Measurements from ENCODE around the gene GADL1.

Gene GADL1

DNA sequence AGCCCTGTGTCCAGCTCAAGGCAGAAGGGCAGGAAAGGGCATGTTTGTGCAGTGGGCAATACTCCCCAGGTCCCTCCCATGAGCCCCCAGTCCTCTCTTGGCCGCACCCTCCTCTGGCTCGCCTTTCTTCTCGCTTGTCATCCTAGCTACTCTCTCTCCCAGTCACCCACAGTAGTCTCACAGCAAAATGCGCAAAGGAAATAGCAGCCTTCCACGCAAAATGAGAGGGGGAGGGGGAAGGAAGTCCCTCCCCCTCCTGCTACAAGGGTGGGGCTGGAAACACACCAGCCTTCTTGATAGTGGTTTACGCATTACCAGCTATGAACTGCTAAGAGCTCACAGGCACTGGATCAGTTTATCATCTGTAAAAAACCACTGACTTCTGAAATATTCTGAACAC is 83.8 kb downstream of the GADL1 start:
- no peak for DNase-seq (ENCODE audit: low read depth)

DNA sequence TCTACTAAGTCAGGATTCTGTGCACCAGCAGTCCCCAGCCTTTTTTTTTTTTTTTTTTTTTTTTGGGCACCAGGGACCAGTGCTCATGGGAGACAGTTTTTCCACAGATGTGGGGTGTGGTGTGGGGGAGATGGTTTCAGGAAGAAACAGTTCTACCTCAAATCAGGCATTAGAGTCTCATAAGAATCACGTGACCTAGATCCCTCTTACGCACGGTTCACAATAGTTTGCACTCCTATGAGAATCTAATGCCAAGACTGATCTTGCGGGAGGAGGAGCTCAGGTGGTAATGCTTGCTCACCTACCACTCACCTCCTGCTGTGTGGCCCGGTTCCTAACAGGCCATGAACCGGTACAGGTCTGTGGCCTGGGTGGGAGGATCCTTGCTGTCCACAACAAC is 88.8 kb downstream of the GADL1 start:
- DNase-seq (ENCODE audit: low read depth) = no peak

DNA sequence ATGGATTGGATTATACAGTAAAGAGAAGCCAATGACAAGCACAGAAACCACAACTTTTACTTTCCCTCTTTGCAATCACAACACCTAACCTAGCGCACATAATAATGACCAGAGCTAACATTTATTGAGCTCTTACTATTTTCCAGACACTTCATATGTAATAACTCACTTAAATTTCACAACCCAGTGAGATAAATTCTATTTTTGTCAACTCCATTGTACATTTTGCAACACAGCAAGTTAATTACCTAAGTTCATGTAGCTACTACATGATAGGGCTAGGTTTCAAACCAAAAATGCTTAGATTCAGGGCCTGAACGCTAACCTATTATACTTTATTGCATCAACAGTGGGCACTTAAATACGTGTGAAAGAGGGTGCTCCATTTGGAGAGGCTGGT is 89.5 kb downstream of the GADL1 start:
- no peak for DNase-seq (ENCODE audit: low read depth)

DNA sequence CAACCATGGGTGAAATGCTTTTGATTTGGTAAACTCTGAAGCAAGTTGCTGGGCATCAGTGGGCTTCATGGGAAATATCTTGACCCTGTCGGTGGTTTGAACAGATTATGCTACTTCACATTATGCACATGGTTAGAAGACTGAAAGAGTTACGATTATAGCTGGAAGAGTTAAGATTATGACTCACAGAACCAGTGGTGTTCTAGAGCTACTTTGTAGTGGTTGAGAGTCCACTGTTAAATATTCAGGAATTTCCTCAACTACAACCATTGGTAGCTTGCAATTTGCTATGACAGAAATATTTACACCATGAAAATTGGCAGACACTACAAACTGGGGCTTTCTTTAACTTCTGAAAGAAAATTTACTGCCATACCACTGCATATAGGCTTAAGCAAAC is 99.3 kb downstream of the GADL1 start:
- DNase-seq (ENCODE audit: low read depth) = no peak

DNA sequence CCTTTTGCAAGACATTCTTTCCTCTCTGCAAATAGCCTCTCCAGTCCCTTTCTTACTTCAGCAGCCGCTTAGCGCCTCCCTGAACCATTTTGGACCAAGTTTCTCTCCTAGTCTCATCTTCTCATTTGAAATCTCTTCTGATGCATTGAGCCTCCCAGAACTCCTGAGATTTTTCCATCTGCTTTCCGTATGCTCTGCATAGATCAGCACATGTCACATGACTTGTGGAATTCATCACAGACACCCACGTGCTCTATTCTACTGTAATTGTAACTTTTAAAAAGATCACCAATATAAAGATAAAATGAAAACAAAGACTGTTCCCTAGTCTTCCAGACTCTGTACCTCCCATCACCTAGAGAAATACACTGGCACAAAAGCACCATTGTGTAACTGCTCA is 100.7 kb downstream of the GADL1 start:
- no peak for DNase-seq (ENCODE audit: low read depth)

DNA sequence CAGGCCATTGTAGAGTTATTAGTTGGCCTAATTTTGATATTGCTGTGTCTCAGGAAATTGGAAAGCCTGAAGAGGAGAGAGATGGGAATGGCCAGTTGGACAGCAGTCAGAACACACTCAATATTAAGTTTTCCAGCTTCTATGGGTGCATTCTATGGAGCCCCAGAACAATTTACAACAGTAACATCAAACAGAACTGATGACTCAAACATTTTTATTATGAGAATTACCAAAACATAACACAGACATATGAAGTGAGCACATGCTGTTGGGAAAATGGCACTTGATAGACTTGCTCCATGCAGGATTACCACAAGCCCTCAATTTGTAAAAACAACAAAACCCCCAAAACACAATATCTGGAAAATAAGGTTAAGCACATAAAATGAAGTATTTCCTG is 104.3 kb downstream of the GADL1 start:
- no peak for DNase-seq (ENCODE audit: low read depth)

DNA sequence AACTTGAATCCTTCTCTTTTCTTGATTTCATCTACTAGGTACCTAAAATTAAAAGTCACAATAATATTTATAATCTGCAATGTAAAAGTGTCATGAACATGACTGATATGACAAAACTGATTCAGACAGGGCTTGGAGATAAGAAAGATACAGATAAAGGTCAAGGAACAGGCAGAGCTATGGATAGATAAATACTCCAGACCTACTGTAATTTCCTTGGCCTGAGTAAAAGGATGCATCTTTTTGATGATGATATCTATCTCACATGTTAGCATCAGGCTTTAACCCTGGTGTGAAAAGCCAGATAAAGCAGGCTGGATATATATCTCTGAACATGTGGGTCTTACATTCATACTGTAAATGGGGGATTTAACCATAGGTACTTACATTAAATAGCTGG is 108.1 kb downstream of the GADL1 start:
- no peak for DNase-seq (ENCODE audit: low read depth)

DNA sequence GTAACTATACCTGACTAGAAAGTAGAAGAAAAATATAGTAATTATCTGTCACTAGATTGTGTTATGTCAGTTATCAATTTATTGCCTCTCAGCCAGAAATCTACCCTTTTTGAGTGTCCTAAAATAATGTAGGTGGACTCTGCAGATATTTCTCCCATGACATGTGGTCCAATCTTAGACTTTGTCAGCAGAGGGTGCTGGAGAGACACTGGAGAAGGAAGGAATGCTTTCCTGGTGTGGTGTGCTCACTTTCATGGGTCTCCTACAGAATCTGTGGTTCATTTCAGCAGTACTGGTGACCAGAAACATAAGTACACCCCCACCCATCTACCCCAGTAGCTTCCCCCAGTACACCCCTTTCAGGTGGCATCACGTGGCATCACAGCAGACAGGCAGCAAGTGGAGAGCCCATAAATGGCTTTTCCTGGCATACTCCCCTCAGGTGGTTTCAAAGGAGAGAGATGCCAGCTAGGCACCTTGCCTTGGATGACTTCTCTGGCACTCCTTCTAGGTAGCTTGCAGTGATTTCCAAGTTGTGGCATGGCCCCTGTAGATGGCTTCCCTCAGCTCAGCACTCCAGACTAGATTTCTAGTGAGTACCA is 114.7 kb downstream of the GADL1 start:
- DNase-seq (ENCODE audit: low read depth) = no peak

DNA sequence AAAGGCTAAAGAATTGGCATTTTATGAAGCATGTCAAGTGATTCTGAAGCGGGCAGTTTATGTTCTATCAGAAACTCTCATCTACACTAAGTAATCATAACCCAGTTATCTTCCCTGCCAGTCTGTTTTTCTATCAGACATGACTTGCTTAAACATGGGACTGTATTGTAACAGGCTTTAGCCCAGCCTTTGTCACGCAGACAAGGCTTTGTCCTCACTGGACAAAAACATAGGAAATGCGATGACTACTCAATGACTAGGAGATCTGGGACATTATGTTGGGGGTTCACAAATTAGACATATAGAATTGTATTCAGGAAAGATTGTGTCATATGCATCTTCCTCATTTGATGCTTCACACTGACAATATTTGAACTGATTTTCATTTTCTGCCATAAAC is 115.5 kb downstream of the GADL1 start:
- no peak for DNase-seq (ENCODE audit: low read depth)

DNA sequence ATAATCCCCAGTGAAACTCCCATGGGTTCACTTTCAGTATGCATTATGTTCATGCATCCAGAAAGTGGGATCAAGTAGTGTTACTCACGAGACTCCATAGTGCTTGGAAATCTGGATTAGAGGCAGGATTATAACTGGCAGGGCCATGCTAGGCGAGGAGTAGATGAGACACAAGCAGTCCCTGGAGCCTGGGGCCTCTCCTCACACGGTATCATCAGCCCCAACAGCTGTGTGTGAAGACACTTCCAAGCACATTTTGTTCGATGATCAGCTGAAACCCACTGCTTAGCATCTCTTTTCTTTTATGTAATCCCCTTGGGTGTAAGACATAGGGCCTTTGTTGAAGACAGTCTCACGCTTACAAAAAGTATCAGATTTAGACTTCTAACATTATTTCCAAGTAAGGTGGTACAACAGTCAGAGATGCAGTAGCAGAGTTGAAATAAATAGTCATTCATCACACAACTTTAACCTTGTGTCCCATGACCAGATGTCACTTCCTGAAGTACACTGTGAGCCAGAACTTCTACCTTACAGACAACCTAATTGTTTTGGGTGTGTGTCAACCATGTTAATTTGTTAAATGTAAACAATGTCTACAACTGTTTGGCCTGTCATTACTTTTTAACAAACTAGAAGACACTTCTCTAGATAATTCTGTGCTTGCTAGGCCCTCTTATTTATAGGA is 116.9 kb downstream of the GADL1 start:
- DNase-seq (ENCODE audit: low read depth) = no peak

DNA sequence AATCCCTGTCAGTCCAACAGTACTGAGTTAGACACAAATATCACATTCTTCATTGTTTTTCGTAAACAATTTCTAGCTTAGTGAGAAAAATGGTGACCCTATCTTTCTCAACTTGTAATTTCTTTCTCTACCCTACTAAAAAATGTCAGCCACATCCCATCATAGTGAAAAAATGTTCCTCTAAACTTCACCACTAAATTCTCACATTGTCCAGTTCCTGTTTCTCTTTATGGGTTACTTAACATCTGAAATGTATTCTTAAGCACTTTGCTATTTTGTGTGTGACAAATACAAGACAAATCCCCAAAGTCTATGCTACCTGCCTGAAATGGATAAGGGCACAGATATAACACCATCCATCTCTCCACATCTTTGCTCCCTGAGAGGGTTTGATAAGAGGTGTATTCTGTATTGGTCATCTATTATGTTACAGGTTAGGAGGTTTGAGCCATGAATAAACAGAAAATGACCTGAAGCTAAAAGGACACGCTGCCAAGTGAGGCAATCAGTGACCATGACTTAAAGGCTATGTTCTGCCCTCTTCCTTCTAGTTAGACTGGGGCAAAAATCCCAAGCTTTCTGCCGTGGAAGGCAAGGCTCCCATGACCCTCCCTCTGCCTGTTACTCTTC is 118.2 kb downstream of the GADL1 start:
- DNase-seq (ENCODE audit: low read depth) = no peak

DNA sequence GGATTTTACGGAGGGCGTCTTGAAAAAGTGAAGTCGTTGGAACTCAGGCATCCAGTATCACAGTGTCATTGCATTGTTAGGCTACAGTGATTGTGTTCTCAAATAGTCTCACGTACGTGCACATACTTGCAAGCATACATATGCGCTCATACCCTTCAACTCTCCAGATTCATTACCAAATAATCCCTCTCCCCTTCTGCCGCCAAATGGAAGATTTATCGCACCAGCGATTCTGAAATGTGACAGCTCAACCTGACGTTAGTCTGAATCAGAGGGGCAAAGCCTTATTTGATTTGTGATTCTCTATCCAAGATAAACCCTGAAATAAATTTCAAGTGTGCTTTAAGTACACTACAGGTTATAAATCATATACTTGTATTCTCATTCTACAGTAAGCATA is 119.4 kb downstream of the GADL1 start:
- DNase-seq (ENCODE audit: low read depth) = no peak

DNA sequence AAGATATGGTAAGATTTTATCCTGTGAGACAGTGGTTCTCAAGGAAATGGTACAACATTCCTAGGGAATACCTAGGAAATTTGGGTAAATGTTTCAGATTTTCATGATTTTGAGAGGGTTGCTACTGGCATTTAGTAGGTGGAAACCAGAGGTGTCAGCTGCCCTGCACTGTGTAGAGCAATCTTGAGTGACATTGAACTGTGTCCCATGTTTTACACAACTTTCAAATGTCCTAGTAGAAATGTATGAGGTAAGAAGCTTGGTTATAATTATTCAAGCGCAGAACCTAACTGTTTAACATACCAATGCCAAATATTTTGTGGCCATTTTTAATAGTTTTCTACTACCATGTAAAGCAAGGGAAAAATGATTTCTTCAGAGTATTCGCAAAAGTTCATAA is 120.4 kb downstream of the GADL1 start:
- no peak for DNase-seq (ENCODE audit: low read depth)

DNA sequence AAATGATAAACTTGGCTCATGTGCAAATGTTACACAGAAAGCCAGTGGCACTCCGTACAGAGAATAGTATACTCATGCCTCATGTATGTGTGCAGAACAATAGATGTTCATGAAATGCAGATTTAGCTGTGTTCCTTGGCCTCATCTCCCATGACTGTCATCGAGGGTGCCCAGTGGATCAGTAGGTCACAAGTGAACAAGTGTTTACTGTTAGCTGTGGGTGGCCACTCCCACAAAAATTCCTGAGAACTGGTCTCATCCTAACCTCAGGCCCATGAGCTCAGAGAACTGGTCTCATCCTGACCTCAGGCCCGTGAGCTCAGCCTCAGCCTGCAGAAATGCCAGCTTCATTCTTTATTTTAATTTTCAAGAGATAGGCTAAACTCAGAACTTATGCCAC is 124.1 kb downstream of the GADL1 start:
- peak; percentile 88 for DNase-seq (ENCODE audit: low read depth)

DNA sequence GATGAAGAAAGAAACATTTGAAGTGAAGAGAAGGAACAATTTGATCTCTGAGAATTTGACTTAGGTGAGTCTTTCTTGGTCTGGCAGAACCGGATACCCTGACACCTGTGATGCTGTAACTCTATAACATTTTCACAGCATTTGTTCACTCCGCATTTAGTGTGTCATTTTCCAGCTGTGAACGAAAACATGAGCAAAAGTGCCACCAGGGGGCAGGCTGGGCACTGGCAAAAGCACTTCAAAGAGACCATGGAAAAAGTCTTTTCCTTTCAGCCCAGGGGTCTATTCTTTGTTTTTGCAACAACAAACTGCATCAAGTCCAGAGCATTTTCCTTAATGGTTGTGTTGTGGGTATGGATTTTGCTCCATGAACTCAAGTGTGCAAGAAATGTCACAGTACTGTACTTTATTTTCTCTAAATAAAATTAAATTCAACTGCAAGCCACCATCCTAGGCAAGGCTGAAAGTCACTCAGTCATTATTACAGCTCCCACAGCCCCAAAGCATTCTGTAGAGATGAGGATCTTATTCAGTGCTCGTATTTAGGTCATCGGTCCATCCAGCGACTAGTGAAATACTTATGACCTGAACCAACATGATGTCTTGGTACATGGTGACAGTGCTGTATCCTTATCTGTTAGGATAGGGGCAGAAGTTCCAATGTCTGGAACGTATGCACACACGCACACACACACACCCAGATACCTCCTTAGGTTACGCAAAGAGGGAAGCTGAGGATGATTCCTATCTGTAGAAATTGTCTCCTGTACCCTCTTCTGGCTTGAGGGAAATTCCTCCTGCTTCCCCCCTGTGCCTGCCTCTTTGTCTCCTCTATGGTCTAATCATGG is 125.5 kb downstream of the GADL1 start:
- no peak for DNase-seq (ENCODE audit: low read depth)

DNA sequence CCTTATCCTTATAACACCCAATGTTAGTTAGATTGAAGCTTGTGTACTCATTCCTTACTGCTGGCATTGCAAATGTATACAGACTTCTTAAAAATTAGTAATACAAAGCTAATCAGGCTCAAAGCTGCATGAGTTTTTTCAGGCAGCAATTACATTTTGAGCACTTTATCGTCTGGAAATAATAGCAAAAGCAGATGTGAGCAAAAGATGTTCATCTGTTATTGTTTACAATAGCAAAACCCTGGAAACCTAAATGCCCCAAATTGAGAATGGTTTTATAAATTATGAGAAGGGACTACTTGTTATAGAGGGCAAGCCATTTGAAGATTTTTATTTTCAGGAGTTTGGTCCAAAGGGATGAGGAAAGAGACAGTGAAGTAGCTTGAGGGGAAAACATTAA is 126.4 kb downstream of the GADL1 start:
- no peak for DNase-seq (ENCODE audit: low read depth)

DNA sequence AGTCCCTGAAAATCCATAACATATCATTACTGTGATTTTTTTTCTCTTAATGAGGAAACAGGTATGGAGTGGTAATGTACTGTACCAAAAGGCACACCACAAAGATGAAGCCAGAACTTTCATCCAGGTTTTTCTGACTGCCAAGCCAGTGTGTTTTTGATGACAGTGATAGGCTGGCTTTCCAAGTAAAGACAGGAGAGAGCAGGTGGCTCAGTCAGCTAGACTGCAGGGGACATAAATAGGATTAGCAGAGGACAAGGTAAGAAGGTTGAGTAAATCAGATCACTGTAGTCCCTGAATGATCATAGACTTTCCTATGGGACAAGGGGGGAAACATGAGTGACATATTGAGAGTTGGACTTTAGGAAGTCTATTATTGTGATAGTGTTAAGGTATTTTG is 127.9 kb downstream of the GADL1 start:
- no peak for DNase-seq (ENCODE audit: low read depth)

DNA sequence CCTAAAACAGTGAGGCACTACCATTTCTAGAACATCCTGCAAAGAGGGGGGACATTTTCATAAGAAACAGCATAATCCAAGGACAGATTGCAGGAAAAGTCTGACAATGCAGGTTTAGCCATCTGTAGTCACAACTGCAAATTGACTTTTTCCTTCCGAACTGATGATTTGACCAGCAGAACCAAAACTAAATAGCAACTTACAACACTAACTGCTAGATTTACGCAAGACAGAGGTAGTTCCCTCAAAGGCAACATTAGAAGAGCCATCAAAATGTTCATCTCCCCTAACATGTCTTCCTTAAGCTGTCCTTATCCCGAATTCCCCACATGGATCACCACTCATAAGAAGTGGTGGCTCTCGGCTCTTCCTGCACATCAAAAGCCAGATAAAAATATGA is 129.6 kb downstream of the GADL1 start:
- no peak for DNase-seq (ENCODE audit: low read depth)

DNA sequence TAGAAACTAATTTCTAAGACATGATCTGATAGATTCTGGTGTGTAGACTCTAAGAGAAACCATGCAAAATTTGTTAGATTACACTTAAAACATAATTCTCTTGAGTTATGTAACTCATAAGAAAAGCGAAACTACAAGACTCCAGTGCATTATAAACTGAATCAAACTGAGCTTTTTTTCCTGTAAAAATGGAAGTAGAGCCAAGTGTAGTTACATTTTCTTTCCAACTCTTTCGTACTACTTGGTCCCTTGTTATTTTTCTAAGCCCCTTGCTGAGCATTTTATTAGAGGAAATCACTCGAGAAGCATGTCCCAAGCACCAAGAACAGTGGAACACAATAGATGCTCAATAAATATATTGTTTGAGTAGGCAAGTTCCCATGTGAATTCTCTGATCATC is 130.2 kb downstream of the GADL1 start:
- no peak for DNase-seq (ENCODE audit: low read depth)

DNA sequence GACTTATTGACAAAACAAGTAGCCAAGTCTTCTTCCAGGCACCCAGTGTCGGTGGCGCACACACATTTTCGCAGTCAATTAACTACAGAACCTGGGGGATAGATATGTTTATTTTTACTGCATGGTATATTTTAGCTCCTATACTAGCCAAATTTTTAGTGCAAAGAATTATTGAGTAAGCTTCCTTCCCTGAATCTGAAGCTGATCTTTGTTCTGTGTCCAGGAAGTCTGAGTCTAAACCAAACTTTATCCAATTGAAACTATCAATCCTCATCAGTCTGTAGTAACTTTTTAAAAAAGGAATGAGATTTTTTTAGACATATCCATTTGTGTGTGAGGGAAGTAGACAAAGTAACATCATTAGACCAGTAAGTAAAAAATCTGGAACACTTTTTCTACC is 133.1 kb downstream of the GADL1 start:
- no peak for DNase-seq (ENCODE audit: low read depth)

DNA sequence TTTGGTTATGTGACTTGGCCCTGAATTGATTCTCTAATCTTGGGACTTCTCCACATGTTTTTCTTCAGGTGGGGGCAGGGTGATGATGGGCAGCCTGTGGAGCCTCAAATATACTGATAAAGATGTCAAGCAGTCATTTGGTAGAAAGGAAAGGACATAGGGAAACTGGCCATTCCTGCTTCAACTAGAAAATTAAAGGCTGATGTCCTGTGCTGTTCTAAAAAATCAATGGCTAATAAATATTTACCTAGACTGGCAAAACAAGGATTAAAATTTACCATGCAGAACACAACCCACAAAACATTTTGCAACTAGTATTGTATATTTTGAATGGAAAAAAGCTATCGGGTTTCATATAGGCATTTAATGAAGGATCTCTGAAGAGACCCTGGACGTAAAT is 133.7 kb downstream of the GADL1 start:
- DNase-seq (ENCODE audit: low read depth) = no peak

DNA sequence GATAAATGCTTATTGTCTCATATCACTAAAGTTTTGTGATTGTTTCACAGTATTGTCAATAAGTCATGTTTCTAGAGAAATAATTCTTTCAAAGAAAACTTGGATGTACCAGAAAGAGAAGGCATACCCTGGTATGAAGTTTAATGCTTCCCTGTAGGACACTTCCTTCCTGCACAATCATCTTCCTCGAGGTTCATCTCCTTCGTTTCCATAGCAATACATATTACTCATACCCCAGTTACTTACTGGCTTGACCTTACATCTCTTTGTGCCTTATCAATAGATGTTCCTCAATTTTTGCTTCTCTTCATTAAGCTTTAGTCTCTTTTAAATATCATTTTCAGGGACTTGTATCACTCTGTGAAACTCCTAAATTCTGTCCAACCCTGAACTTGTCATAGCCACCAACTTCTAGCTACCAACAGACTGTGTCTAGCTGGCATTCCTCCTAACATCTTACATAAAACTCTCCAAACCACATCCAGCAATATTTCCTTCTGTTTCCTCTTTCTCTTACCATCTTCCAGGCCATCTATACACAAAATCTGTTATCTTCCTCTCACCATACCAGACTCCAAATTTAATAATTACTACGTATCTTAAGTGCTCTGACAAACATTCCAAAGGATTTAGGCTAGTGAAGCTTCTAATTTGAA is 134.3 kb downstream of the GADL1 start:
- no peak for DNase-seq (ENCODE audit: low read depth)
